ENCODE measurements around the gene PHC2. TPM values are rescaled to one million over a fixed set of nuclear protein-coding genes. Genes with fewer than 3 reads are reported as not detected.

PHC2 gene
- total RNA-seq, 1 donor: 85.4 TPM

DNA sequence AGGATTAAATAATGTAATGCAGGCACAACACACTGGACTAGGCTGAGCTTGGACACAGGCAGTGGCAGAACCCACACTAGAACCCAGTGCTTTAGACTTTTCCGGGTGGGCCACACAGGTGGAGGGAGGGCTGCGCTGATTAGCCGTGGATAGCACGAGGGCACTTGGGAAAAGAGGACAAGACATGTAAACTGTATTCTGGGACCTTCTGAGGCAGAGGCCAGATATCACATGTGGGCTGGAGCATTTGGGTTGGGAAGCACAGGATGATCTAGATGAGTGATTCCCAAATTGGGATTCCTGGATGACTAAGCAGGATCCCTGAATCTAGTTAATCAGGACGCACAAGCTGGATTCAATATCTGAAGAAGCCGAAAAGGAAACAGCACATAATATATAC is 89.7 kb downstream of the PHC2 start:
- peak overlapping the region; percentile 96 for H3K27ac ChIP-seq (ENCODE audit: low read depth, low read length)
- H3K4me1 ChIP-seq (ENCODE audit: insufficient read depth, low read length): peaks cover 98% of the 10 kb centered on the region
- H3K9me3 ChIP-seq (ENCODE audit: low read depth, low read length): no peaks in the 10 kb centered on the region
- DNase-seq (ENCODE audit: insufficient read length, low spot score, missing footprints): no peak
- H3K4me2 ChIP-seq (ENCODE audit: insufficient read depth, low read length): peak overlapping the region; percentile 29
- H2AFZ ChIP-seq (ENCODE audit: low read length): no peak overlapping the region
- H3K4me3 ChIP-seq (ENCODE audit: insufficient read depth, low read length): no peak overlapping the region
- no peaks in the 10 kb centered on the region for H3K27me3 ChIP-seq (ENCODE audit: insufficient read depth, low read length)
- peaks cover 71% of the 10 kb centered on the region for H4K20me1 ChIP-seq (ENCODE audit: insufficient read depth, low read length)
- TF ChIP-seq, protein P1, sequence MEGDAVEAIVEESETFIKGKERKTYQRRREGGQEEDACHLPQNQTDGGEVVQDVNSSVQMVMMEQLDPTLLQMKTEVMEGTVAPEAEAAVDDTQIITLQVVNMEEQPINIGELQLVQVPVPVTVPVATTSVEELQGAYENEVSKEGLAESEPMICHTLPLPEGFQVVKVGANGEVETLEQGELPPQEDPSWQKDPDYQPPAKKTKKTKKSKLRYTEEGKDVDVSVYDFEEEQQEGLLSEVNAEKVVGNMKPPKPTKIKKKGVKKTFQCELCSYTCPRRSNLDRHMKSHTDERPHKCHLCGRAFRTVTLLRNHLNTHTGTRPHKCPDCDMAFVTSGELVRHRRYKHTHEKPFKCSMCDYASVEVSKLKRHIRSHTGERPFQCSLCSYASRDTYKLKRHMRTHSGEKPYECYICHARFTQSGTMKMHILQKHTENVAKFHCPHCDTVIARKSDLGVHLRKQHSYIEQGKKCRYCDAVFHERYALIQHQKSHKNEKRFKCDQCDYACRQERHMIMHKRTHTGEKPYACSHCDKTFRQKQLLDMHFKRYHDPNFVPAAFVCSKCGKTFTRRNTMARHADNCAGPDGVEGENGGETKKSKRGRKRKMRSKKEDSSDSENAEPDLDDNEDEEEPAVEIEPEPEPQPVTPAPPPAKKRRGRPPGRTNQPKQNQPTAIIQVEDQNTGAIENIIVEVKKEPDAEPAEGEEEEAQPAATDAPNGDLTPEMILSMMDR (IDR thresholded peaks at IDR 0.05; ENCODE audit: extremely low read depth, low read depth, low read length): no peak
- H3K36me3 ChIP-seq (ENCODE audit: insufficient read depth, low read length): peaks cover 41% of the 10 kb centered on the region
- peaks cover 100% of the 10 kb centered on the region for H3K79me2 ChIP-seq (ENCODE audit: insufficient read depth, low read length)

DNA sequence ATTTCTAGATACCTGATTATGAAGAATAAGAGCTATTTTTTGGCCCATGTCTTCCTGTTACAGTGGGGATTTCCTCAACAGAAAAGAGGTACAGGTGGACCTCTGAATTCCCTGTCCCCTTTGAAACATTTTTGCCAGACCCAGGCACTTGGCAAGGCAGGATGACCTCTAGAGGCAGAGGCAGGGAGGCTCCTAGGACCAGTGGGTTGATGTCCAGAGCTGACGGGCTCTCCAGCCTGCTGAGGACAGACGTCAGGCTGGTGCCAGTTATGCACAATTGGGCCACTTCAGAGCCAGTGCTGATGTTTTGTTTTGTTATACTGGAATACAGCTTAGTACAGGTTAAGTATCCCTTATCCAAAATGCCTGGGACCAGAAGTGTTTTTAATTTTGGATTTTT is 91.5 kb downstream of the PHC2 start:
- Histone ChIP-seq H3K4me2 (ENCODE audit: insufficient read depth, low read length) (peak overlapping the region; percentile 62), H4K20me1 (ENCODE audit: insufficient read depth, low read length) (peaks cover 74% of the 10 kb centered on the region), H3K27ac (ENCODE audit: low read depth, low read length) (peak overlapping the region; percentile 96), H3K36me3 (ENCODE audit: insufficient read depth, low read length) (peaks cover 42% of the 10 kb centered on the region), H2AFZ (ENCODE audit: low read length) (no peak overlapping the region), H3K4me1 (ENCODE audit: insufficient read depth, low read length) (peaks cover 95% of the 10 kb centered on the region), H3K4me3 (ENCODE audit: insufficient read depth, low read length) (no peak overlapping the region), H3K27me3 (ENCODE audit: insufficient read depth, low read length) (no peaks in the 10 kb centered on the region), H3K79me2 (ENCODE audit: insufficient read depth, low read length) (peaks cover 100% of the 10 kb centered on the region), H3K9me3 (ENCODE audit: low read depth, low read length) (no peaks in the 10 kb centered on the region)
- DNase-seq (ENCODE audit: insufficient read length, low spot score, missing footprints): no peak
- TF ChIP-seq, protein P1 (IDR thresholded peaks at IDR 0.05; ENCODE audit: extremely low read depth, low read depth, low read length): peak; percentile 23

- peaks cover 70% of the 10 kb centered on the region for H4K20me1 ChIP-seq (ENCODE audit: insufficient read depth, low read length)
- TF ChIP-seq, protein P1 (IDR thresholded peaks at IDR 0.05; ENCODE audit: extremely low read depth, low read depth, low read length): no peak
- no peaks in the 10 kb centered on the region for H3K9me3 ChIP-seq (ENCODE audit: low read depth, low read length)
- DNase-seq (ENCODE audit: insufficient read length, low spot score, missing footprints): no peak
- peaks cover 95% of the 10 kb centered on the region for H3K4me1 ChIP-seq (ENCODE audit: insufficient read depth, low read length)
- H3K4me2 ChIP-seq (ENCODE audit: insufficient read depth, low read length): peak overlapping the region; percentile 62
- no peak overlapping the region for H2AFZ ChIP-seq (ENCODE audit: low read length)
- peaks cover 42% of the 10 kb centered on the region for H3K36me3 ChIP-seq (ENCODE audit: insufficient read depth, low read length)
- peak overlapping the region; percentile 96 for H3K27ac ChIP-seq (ENCODE audit: low read depth, low read length)
- H3K4me3 ChIP-seq (ENCODE audit: insufficient read depth, low read length): peak overlapping the region; percentile 23
- no peaks in the 10 kb centered on the region for H3K27me3 ChIP-seq (ENCODE audit: insufficient read depth, low read length)
- peaks cover 100% of the 10 kb centered on the region for H3K79me2 ChIP-seq (ENCODE audit: insufficient read depth, low read length)
Measured at GRCh38 chr1:33338440-33339211, 92.3 kb downstream of the PHC2 start.

GRCh38 chr1:33338048-33338439 is 92.9 kb downstream of the PHC2 start:
- peaks cover 73% of the 10 kb centered on the region for H4K20me1 ChIP-seq (ENCODE audit: insufficient read depth, low read length)

More at GRCh38 chr1:33338048-33338439, 92.9 kb downstream of the PHC2 start:
- no peaks in the 10 kb centered on the region for H3K27me3 ChIP-seq (ENCODE audit: insufficient read depth, low read length)
- H3K79me2 ChIP-seq (ENCODE audit: insufficient read depth, low read length): peaks cover 100% of the 10 kb centered on the region
- no peaks in the 10 kb centered on the region for H3K9me3 ChIP-seq (ENCODE audit: low read depth, low read length)
- no peak overlapping the region for H3K4me3 ChIP-seq (ENCODE audit: insufficient read depth, low read length)
- DNase-seq (ENCODE audit: insufficient read length, low spot score, missing footprints): no peak
- H3K4me1 ChIP-seq (ENCODE audit: insufficient read depth, low read length): peaks cover 95% of the 10 kb centered on the region
- H3K36me3 ChIP-seq (ENCODE audit: insufficient read depth, low read length): peaks cover 45% of the 10 kb centered on the region
- peak overlapping the region; percentile 96 for H3K27ac ChIP-seq (ENCODE audit: low read depth, low read length)
- TF ChIP-seq, protein P1 (IDR thresholded peaks at IDR 0.05; ENCODE audit: extremely low read depth, low read depth, low read length): no peak
- no peak overlapping the region for H2AFZ ChIP-seq (ENCODE audit: low read length)
- H3K4me2 ChIP-seq (ENCODE audit: insufficient read depth, low read length): peak overlapping the region; percentile 62

Data from osteoblast (primary cell).